K562 (cell line): ENCODE results near the gene PHKA1. TPM values are rescaled to one million over a fixed set of nuclear protein-coding genes. Genes with fewer than 3 reads are reported as not detected.
"Not testable (repeated sequence)": the region's sequence is repeated elsewhere in the genome, so short reads cannot be mapped to it uniquely, and the experiment has no call there.

Experiments used
- ATAC-seq: fragments of 200-7000 bp; cut with Tn5 transposase; 3 replicates; pipeline ENCODE4 v1.9.1; 2020; ENCODE audit warnings: moderate library complexity
- BruUV-seq: library from RNA; stranded (reverse); fragments of 400-500 nt; replicated peaks from 2 replicates; lab custom pipeline; 2021; lab: Mats Ljungman, UMichigan
- CTCF ChIA-PET: fragments of 300-600 bp; formaldehyde crosslinking; extraction: SDS; loops from one replicate; lab custom pipeline; 2021; ENCODE audit warnings: low intra/inter-chr PET ratio; lab: Yijun Ruan, JAX
- POLR2A ChIA-PET: fragments of 300-600, 350-650 bp; sonication (Branson Sonifier 250); formaldehyde crosslinking; extraction: SDS; loops from one replicate; lab custom pipeline; 2021; ENCODE audit warnings: antibody characterized with exemption, inconsistent platforms; lab: Yijun Ruan, JAX
- DNase-seq, 4 experiments: peaks; one replicate each; pipeline versions ENCODE4 v3.0.0 to v3.0.0-alpha.2; 2011 to 2018; ENCODE audit warnings: low spot score in 3 of 4, mixed read lengths in 3 of 4; ENCODE audit errors: extremely low read depth in 1 of 4
- FAIRE-seq: peaks from 2 replicates; lab custom pipeline; 2011; peaks lifted over from hg19 to GRCh38; lab: Jason Lieb, UNC
- H2AFZ ChIP-seq: 2 replicates; pipeline ENCODE4 v1.6.0; 2011; ENCODE audit warnings: low read depth, low read length, control low read depth, inconsistent platforms
- H3K27ac ChIP-seq: fragments of 200-600 bp; 3 replicates; pipeline ENCODE4 v1.8.0; 2011; ENCODE audit warnings: low read depth, mild to moderate bottlenecking, control low read depth, inconsistent platforms, low read length, moderate library complexity, mixed read lengths; ENCODE audit errors: extremely low read depth
- H3K27me3 ChIP-seq, 2 experiments: fragments of 300-600 bp in 1 of 2; 2 replicates in 1 of 2; 3 replicates in 1 of 2; pipeline versions ENCODE4 v1.6.0 to v1.8.0; 2011; ENCODE audit warnings: inconsistent platforms in 2 of 2, low read length in 2 of 2, mild to moderate bottlenecking in 1 of 2, mixed read lengths in 1 of 2, moderate library complexity in 1 of 2; ENCODE audit not compliant: control insufficient read depth in 2 of 2, insufficient read depth in 2 of 2
- H3K36me3 ChIP-seq: fragments of 300-600 bp; 3 replicates; pipeline ENCODE4 v1.8.0; 2011; ENCODE audit warnings: mild to moderate bottlenecking, low read length, inconsistent platforms; ENCODE audit not compliant: control insufficient read depth, insufficient read depth
- H3K4me1 ChIP-seq, 2 experiments: fragments of 200-600 bp in 1 of 2; replicated peaks in 1 of 2; 2 replicates in 1 of 2; 3 replicates in 1 of 2; pipeline versions ENCODE4 v1.5.1 to v1.8.0; 2011; ENCODE audit warnings: inconsistent platforms in 2 of 2, low read length in 2 of 2, mild to moderate bottlenecking in 1 of 2, mixed read lengths in 1 of 2, moderate library complexity in 1 of 2; ENCODE audit not compliant: control insufficient read depth in 2 of 2, insufficient read depth in 2 of 2
- H3K4me2 ChIP-seq: 2 replicates; pipeline ENCODE4 v1.6.1; 2011; ENCODE audit warnings: low read length, control low read depth, inconsistent platforms, mixed read lengths; ENCODE audit not compliant: insufficient read depth
- H3K4me3 ChIP-seq: fragments of 200-600 bp; sonication (generic), shearing (Covaris generic); 2 replicates; pipeline ENCODE4 v1.5.1; 2016; ENCODE audit warnings: control low read depth, inconsistent platforms
- H3K79me2 ChIP-seq: fragments of 200-600 bp; 3 replicates; pipeline ENCODE4 v1.8.0; 2011; ENCODE audit warnings: low read length, inconsistent platforms; ENCODE audit not compliant: control insufficient read depth, insufficient read depth
- H3K9ac ChIP-seq, 2 experiments: 2 replicates each; pipeline versions ENCODE4 v1.6.0 to v1.6.1; 2011; ENCODE audit warnings: low read depth in 2 of 2, low read length in 2 of 2, control low read depth in 1 of 2, inconsistent platforms in 1 of 2, mild to moderate bottlenecking in 1 of 2, mixed read lengths in 1 of 2; ENCODE audit not compliant: insufficient read depth in 1 of 2
- H3K9me1 ChIP-seq: one replicate; pipeline ENCODE4 v1.6.0; 2011; ENCODE audit warnings: inconsistent platforms, mild to moderate bottlenecking, low read length, moderate library complexity; ENCODE audit not compliant: control insufficient read depth, insufficient read depth
- H3K9me3 ChIP-seq: replicated peaks from 2 replicates; pipeline ENCODE4 v1.5.1; 2011; ENCODE audit warnings: low read depth, low read length, inconsistent platforms; ENCODE audit not compliant: control insufficient read depth, insufficient read depth
- H4K20me1 ChIP-seq: replicated peaks from 2 replicates; pipeline ENCODE4 v1.6.1; 2011; ENCODE audit warnings: low read length, inconsistent platforms, mixed read lengths; ENCODE audit not compliant: control insufficient read depth, insufficient read depth
- PHF8 ChIP-seq: fragments of 200-600 bp; sonication (generic); IDR thresholded peaks from 2 replicates; pipeline ENCODE4 v1.6.1; 2012; ENCODE audit warnings: mixed run types, mild to moderate bottlenecking, inconsistent platforms, low read length, moderate library complexity, borderline replicate concordance
- WGBS: fragments of 100-300 bp; shearing (Covaris generic); methylation state at CpG from one replicate; pipeline ENCODE4 v1.1.6; 2016; ENCODE audit warnings: low coverage, mixed read lengths; ENCODE audit not compliant: insufficient coverage; ENCODE audit errors: missing lambda C conversion rate; 5-methylcytosine and 5-hydroxymethylcytosine counted together
- in situ Hi-C: fragments of 300-500 bp; cut with MboI; formaldehyde crosslinking; loops from 4 replicates; pipeline ENCODE4 v1.15.0; 2018; ENCODE audit warnings: inconsistent platforms, mixed read lengths
- intact Hi-C: fragments of 100-400 bp; cut with micrococcal nuclease; formaldehyde crosslinking; loops from 2 replicates; pipeline ENCODE4 v1.14.2; 2022
- polyA plus RNA-seq, 8 experiments: library from polyadenylated mRNA; depleted of rRNA in 4 of 8; stranded (reverse) in 5 of 8; unstranded in 3 of 8; fragments of >200 nt; fragmentation: Nextera tagmentation in 2 of 8; fragmentation: Illumina TruSeq in 1 of 8; extraction: Ambion mirVana in 2 of 8; extraction: Trizol in 1 of 8; gene quantifications; 2 replicates each; pipeline versions ENCODE4 v1.2.1 to v1.2.3, GENCODE V29; 2011 to 2014; ENCODE audit warnings: inconsistent platforms in 1 of 8, missing spikeins in 1 of 8
- total RNA-seq, 7 experiments: library from RNA; depleted of rRNA in 6 of 7; stranded (reverse); fragments of >200 nt in 6 of 7; fragmentation: Illumina TruSeq in 2 of 7; extraction: Trizol in 2 of 7; gene quantifications; 2 replicates each; pipeline versions ENCODE4 v1.2.1 to v1.2.3, GENCODE V29; 2011 to 2021; ENCODE audit warnings: low replicate concordance in 1 of 7

Gene PHKA1
- total and polyA plus RNA-seq, 9 of the 15 experiments (the other 6 are each of a cell fraction or from before 2014, with no cell fraction given), result 2.4 to 9.6 (median 5.8) TPM

- peak; percentile 29; the same call in 1 of the 2 replicates for TF ChIP-seq PHF8
Observed at GRCh38 chrX:72713599-72714477, at the start of gene PHKA1 (continued).

- H4K20me1 ChIP-seq, ATAC-seq, H3K9me3 ChIP-seq, H3K4me1 ChIP-seq, H3K9me1 ChIP-seq, H3K79me2 ChIP-seq, POLR2A ChIA-PET, H3K36me3 ChIP-seq, in situ Hi-C loops, H3K4me3 ChIP-seq, H3K4me2 ChIP-seq, H2AFZ ChIP-seq, BruUV-seq, intact Hi-C loops, FAIRE-seq, H3K27me3 ChIP-seq, CTCF ChIA-PET, H3K27ac ChIP-seq, DNase-seq, H3K9ac ChIP-seq: not testable (repeated sequence)
- no CpG with 5 or more reads among the region's 9 CpGs for WGBS
Observed at GRCh38 chrX:72760454-72760853, 46.3 kb upstream of the PHKA1 start.

- H2AFZ ChIP-seq, CTCF ChIA-PET, DNase-seq, H3K9me1 ChIP-seq, ATAC-seq, BruUV-seq, H3K9ac ChIP-seq, H3K79me2 ChIP-seq, H3K27ac ChIP-seq, H3K9me3 ChIP-seq, H3K36me3 ChIP-seq, H3K4me2 ChIP-seq, FAIRE-seq, H3K27me3 ChIP-seq, H4K20me1 ChIP-seq, H3K4me1 ChIP-seq, H3K4me3 ChIP-seq, intact Hi-C loops, POLR2A ChIA-PET: not testable (repeated sequence)
- WGBS, result no CpG with 5 or more reads among the region's 3 CpGs
- in situ Hi-C loops, result loop anchor here (25.0 kb wide), 1 partner anchor 214 kb away; no protein-coding TSS in a partner anchor
Observed at GRCh38 chrX:72748545-72748944, 34.4 kb upstream of the PHKA1 start.

- CTCF ChIA-PET, H3K9me1 ChIP-seq, H2AFZ ChIP-seq, H3K27me3 ChIP-seq, BruUV-seq, POLR2A ChIA-PET, H3K9me3 ChIP-seq, H3K4me2 ChIP-seq, H3K27ac ChIP-seq, intact Hi-C loops, H4K20me1 ChIP-seq, H3K4me3 ChIP-seq, ATAC-seq, H3K36me3 ChIP-seq, H3K79me2 ChIP-seq, DNase-seq, H3K4me1 ChIP-seq, H3K9ac ChIP-seq: not testable (repeated sequence)
- FAIRE-seq, result peak; percentile 86
- WGBS, result no CpG with 5 or more reads among the region's 7 CpGs
- in situ Hi-C loops, result loop anchor here (25.0 kb wide), 1 partner anchor 217 kb away; no protein-coding TSS in a partner anchor
Observed at GRCh38 chrX:72745546-72745945, 31.4 kb upstream of the PHKA1 start.
